ENCODE results near the gene RETREG2.

DNA sequence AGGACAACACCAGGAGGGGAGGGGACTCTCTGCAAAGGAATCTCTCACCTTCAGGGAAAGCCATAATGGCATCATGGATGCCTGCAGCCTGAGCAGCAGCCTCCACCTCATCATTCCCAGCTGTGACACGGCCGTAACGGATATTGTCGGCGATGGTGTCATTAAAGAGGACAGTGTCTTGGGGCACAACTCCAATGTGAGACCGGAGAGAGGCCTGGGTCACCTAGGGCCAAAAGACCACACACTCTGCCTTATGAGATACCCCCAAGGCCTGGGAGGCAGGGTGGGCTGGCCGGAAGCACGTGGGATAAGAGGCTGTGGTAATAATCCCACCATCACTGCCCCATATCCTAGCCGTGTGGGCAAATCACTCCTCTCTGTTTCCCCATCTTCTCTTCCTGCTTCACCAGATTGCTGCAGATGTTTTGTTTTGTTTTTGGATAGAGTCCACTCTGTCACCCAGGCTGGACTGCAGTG is 32.8 kb downstream of the RETREG2 start:
- TF ChIP-seq POLR2A (IDR thresholded peaks at IDR 0.05) (no peak), POLR2AphosphoS5 (IDR thresholded peaks at IDR 0.05) (no peak), EP300 (IDR thresholded peaks at IDR 0.05; ENCODE audit: low read depth) (no peak)
- TF ChIP-seq, protein P1, sequence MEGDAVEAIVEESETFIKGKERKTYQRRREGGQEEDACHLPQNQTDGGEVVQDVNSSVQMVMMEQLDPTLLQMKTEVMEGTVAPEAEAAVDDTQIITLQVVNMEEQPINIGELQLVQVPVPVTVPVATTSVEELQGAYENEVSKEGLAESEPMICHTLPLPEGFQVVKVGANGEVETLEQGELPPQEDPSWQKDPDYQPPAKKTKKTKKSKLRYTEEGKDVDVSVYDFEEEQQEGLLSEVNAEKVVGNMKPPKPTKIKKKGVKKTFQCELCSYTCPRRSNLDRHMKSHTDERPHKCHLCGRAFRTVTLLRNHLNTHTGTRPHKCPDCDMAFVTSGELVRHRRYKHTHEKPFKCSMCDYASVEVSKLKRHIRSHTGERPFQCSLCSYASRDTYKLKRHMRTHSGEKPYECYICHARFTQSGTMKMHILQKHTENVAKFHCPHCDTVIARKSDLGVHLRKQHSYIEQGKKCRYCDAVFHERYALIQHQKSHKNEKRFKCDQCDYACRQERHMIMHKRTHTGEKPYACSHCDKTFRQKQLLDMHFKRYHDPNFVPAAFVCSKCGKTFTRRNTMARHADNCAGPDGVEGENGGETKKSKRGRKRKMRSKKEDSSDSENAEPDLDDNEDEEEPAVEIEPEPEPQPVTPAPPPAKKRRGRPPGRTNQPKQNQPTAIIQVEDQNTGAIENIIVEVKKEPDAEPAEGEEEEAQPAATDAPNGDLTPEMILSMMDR (IDR thresholded peaks at IDR 0.05), result no peak

Data from transverse colon (tissue), 4 donors.